Measurements from ENCODE around the gene PAK1. TPM values are rescaled to one million over a fixed set of nuclear protein-coding genes. Genes with fewer than 3 reads are reported as not detected.

Gene PAK1
- total RNA-seq, 1 experiment from 2014 or later = 26.1 TPM

DNA sequence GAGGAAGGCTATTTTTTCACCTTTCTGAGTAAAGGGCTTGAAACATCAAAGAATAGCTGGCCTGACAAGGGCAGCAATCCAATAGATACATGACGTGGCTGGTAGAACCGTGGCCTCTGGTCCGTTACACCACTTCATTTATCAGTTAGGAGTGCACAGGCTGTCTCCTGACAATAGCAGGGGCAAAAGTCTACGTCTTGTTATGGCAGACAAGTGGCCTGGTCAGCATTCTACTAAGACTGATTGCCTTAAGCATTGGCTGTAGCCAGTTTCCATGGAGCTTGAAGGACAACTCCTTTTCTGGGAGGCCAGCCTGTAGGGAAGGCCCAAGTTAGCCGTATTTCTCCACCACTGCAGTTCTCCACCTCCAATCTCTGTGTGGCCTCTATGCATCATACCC is 163.2 kb downstream of the PAK1 start:
- Histone ChIP-seq H3K27me3 (ENCODE audit: low read length) (no peaks in the 10 kb centered on the region), H2AFZ (ENCODE audit: low read length) (no peak overlapping the region), H3K4me2 (ENCODE audit: low read length) (no peak overlapping the region), H3K36me3 (ENCODE audit: low read depth, low read length) (no peaks in the 10 kb centered on the region), H3K9ac (ENCODE audit: low read length) (no peak overlapping the region), H3K27ac (ENCODE audit: low read length) (no peak overlapping the region), H3K9me2 (replicated peaks; ENCODE audit: low read length) (no peaks in the 10 kb centered on the region), H3K4me1 (ENCODE audit: insufficient read depth, low read length) (peaks cover 4% of the 10 kb centered on the region; the same call in 1 of the 2 replicates), H3K9me3 (ENCODE audit: low read length) (no peaks in the 10 kb centered on the region), H4K20me1 (ENCODE audit: low read length) (no peaks in the 10 kb centered on the region), H3K4me3 (ENCODE audit: low read length) (no peak overlapping the region), H3F3A (ENCODE audit: low read length, unreplicated experiment) (no peaks in the 10 kb centered on the region), H3K79me2 (ENCODE audit: low read length) (no peaks in the 10 kb centered on the region)
- POLR2A ChIA-PET (ENCODE audit: unreplicated experiment) = no interaction called here
- CTCF ChIA-PET = no interaction called here
- intact Hi-C loops (cut with micrococcal nuclease) = loop anchor here (5.0 to 10.0 kb wide), 2 partner anchors 62 to 66 kb away; no protein-coding TSS in a partner anchor
- DNase-seq (no peak), ATAC-seq (no peak)
- BruUV-seq (replicated peaks) = no TSS peak
- TF ChIP-seq EZH2 (IDR thresholded peaks at IDR 0.05; ENCODE audit: low read length, unreplicated experiment) (no peak), EZH2phosphoT487 (IDR thresholded peaks at IDR 0.05; ENCODE audit: borderline replicate concordance, low read length) (no peak)
- TF ChIP-seq, protein P1, sequence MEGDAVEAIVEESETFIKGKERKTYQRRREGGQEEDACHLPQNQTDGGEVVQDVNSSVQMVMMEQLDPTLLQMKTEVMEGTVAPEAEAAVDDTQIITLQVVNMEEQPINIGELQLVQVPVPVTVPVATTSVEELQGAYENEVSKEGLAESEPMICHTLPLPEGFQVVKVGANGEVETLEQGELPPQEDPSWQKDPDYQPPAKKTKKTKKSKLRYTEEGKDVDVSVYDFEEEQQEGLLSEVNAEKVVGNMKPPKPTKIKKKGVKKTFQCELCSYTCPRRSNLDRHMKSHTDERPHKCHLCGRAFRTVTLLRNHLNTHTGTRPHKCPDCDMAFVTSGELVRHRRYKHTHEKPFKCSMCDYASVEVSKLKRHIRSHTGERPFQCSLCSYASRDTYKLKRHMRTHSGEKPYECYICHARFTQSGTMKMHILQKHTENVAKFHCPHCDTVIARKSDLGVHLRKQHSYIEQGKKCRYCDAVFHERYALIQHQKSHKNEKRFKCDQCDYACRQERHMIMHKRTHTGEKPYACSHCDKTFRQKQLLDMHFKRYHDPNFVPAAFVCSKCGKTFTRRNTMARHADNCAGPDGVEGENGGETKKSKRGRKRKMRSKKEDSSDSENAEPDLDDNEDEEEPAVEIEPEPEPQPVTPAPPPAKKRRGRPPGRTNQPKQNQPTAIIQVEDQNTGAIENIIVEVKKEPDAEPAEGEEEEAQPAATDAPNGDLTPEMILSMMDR (conservative IDR thresholded peaks at IDR 0.05; ENCODE audit: low read depth, low read length) = no peak

DNA sequence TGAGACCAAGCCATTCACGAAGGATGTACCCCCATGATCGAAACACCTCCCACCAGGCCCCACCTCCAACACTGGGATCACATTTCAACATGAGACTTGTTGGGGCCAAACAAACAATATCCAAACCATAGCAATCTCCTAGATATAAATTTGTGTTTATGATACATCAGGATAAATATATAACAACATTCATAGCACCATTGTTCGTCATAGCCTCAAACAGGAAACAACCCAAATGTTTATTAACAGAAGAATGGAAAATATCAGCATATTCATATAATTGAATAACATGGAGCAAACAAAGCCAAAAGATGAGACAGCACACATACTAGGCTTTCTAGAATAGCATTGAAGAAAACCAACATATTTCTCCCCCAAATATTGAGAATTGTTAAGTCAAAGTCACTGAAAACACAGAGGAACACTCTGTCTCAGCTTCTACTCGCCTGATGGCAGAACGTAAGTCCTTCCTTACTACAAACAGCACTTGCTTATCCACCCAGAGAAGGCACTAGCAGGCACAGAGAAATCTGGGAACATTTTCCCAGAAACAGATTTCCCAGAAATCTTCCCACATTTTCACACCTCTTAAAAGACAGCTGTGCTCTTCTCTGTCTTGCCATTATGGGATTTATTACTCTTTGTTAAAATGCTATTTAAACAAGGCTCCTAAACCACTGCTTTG is 164.4 kb downstream of the PAK1 start:
- H3K4me2 ChIP-seq (ENCODE audit: low read length) = no peak overlapping the region
- TF ChIP-seq EZH2 (IDR thresholded peaks at IDR 0.05; ENCODE audit: low read length, unreplicated experiment) = no peak
- H3K79me2 ChIP-seq (ENCODE audit: low read length) = no peaks in the 10 kb centered on the region
- ChIA-PET POLR2A (ENCODE audit: unreplicated experiment) (no interaction called here), CTCF (no interaction called here)
- H3K36me3 ChIP-seq (ENCODE audit: low read depth, low read length) = no peaks in the 10 kb centered on the region
- no peak overlapping the region for H2AFZ ChIP-seq (ENCODE audit: low read length)
- intact Hi-C loops (cut with micrococcal nuclease) = loop anchor here (5.0 to 10.0 kb wide), 3 partner anchors 63 to 115 kb away; no protein-coding TSS in a partner anchor
- no TSS peak for BruUV-seq (replicated peaks)
- no peaks in the 10 kb centered on the region for H3K9me2 ChIP-seq (replicated peaks; ENCODE audit: low read length)
- H3K4me1 ChIP-seq (ENCODE audit: insufficient read depth, low read length) = peaks cover 4% of the 10 kb centered on the region; the same call in 1 of the 2 replicates
- ATAC-seq (no peak), DNase-seq (no peak)
- H3K9ac ChIP-seq (ENCODE audit: low read length) = no peak overlapping the region
- H4K20me1 ChIP-seq (ENCODE audit: low read length) = no peaks in the 10 kb centered on the region
- no peak overlapping the region for H3K27ac ChIP-seq (ENCODE audit: low read length)
- no peaks in the 10 kb centered on the region for H3F3A ChIP-seq (ENCODE audit: low read length, unreplicated experiment)
- H3K27me3 ChIP-seq (ENCODE audit: low read length) = no peaks in the 10 kb centered on the region
- H3K9me3 ChIP-seq (ENCODE audit: low read length) = no peaks in the 10 kb centered on the region
- H3K4me3 ChIP-seq (ENCODE audit: low read length) = no peak overlapping the region

DNA sequence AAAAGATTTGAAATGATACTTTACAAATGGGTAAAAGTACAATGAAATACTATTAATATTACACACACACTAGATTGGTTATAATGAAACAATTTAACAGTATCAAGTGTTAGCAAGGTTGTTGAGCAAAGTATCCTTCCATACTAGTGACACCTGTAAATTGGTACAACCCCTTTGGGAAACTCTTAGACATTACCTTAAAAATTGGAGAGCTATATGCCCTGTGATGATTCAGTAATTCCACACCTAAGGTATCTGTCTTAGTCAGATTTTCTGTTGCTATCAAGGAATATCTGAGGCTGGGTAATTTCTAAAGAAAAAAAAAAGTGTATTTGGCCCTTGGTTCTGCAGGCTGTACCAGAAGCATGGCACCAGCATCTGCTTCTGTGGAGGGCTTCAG is 165.1 kb downstream of the PAK1 start:
- ChIA-PET POLR2A (ENCODE audit: unreplicated experiment) (no interaction called here), CTCF (no interaction called here)
- H3K4me1 ChIP-seq (ENCODE audit: insufficient read depth, low read length) = peaks cover 4% of the 10 kb centered on the region; the same call in 1 of the 2 replicates
- DNase-seq (no peak), ATAC-seq (no peak)
- no peak overlapping the region for H3K4me3 ChIP-seq (ENCODE audit: low read length)
- H3F3A ChIP-seq (ENCODE audit: low read length, unreplicated experiment) = no peaks in the 10 kb centered on the region
- H3K79me2 ChIP-seq (ENCODE audit: low read length) = no peaks in the 10 kb centered on the region
- H3K9me3 ChIP-seq (ENCODE audit: low read length) = no peaks in the 10 kb centered on the region
- H3K9me2 ChIP-seq (replicated peaks; ENCODE audit: low read length) = no peaks in the 10 kb centered on the region
- no peaks in the 10 kb centered on the region for H3K27me3 ChIP-seq (ENCODE audit: low read length)
- BruUV-seq (replicated peaks) = no TSS peak
- no peak overlapping the region for H3K27ac ChIP-seq (ENCODE audit: low read length)
- TF ChIP-seq, protein P1 (conservative IDR thresholded peaks at IDR 0.05; ENCODE audit: low read depth, low read length) = no peak
- TF ChIP-seq EZH2phosphoT487 (IDR thresholded peaks at IDR 0.05; ENCODE audit: borderline replicate concordance, low read length) (no peak), EZH2 (IDR thresholded peaks at IDR 0.05; ENCODE audit: low read length, unreplicated experiment) (no peak)
- intact Hi-C loops (cut with micrococcal nuclease) = loop anchor here (10.0 kb wide), 1 partner anchor 114 kb away; no protein-coding TSS in a partner anchor
- no peaks in the 10 kb centered on the region for H4K20me1 ChIP-seq (ENCODE audit: low read length)
- no peak overlapping the region for H2AFZ ChIP-seq (ENCODE audit: low read length)
- no peak overlapping the region for H3K9ac ChIP-seq (ENCODE audit: low read length)
- no peaks in the 10 kb centered on the region for H3K36me3 ChIP-seq (ENCODE audit: low read depth, low read length)
- no peak overlapping the region for H3K4me2 ChIP-seq (ENCODE audit: low read length)
